NCI-H187 (cell line): ENCODE measurements around the gene ANKMY1.

Experiments used
- DNase-seq, 2 experiments: peaks; one replicate each; lab custom pipeline; 2025; lab: John Stamatoyannopoulos, UW

The ANKMY1 gene

GRCh38 chr2:240477916-240478315 lies 79.9 kb downstream of the ANKMY1 start:
- no peak for DNase-seq

- no peak for DNase-seq
Observed at GRCh38 chr2:240473211-240473610, 84.6 kb downstream of the ANKMY1 start.

- no peak for DNase-seq
Observed at GRCh38 chr2:240472078-240472790, 85.6 kb downstream of the ANKMY1 start.

GRCh38 chr2:240469740-240470139 lies 88.0 kb downstream of the ANKMY1 start:
- no peak for DNase-seq

GRCh38 chr2:240469239-240469636 lies 88.5 kb downstream of the ANKMY1 start:
- no peak for DNase-seq

GRCh38 chr2:240468303-240469238 lies 89.2 kb downstream of the ANKMY1 start:
- DNase-seq = no peak

GRCh38 chr2:240467659-240468302 lies 90.0 kb downstream of the ANKMY1 start:
- no peak for DNase-seq

GRCh38 chr2:240467149-240467642 lies 90.6 kb downstream of the ANKMY1 start:
- DNase-seq = no peak

- no peak for DNase-seq
Observed at GRCh38 chr2:240466579-240467148, 91.1 kb downstream of the ANKMY1 start.

GRCh38 chr2:240465765-240466578 lies 91.8 kb downstream of the ANKMY1 start:
- no peak for DNase-seq

GRCh38 chr2:240465268-240465764 lies 92.5 kb downstream of the ANKMY1 start:
- DNase-seq = no peak

- DNase-seq = no peak
Observed at GRCh38 chr2:240464514-240465241, 93.1 kb downstream of the ANKMY1 start.

- no peak for DNase-seq
Observed at GRCh38 chr2:240463866-240464481, 93.8 kb downstream of the ANKMY1 start.

GRCh38 chr2:240463274-240463865 lies 94.4 kb downstream of the ANKMY1 start:
- no peak for DNase-seq

GRCh38 chr2:240462707-240463273 lies 95.0 kb downstream of the ANKMY1 start:
- no peak for DNase-seq

GRCh38 chr2:240462073-240462706 lies 95.6 kb downstream of the ANKMY1 start:
- no peak for DNase-seq

- no peak for DNase-seq
Observed at GRCh38 chr2:240461471-240462072, 96.2 kb downstream of the ANKMY1 start.

GRCh38 chr2:240460781-240461431 lies 96.9 kb downstream of the ANKMY1 start:
- no peak for DNase-seq
